ENCODE results near the gene TAF12.

The TAF12 gene

GRCh38 chr1:28644494-28644893, 1.6 kb upstream of the TAF12 start:
- Histone ChIP-seq H3K4me3 (replicated peaks; ENCODE audit: insufficient read depth, low read length) (no peak overlapping the region), H3K27me3 (ENCODE audit: insufficient read depth, poor library complexity, severe bottlenecking) (no peaks in the 10 kb centered on the region)
- DNase-seq (ENCODE audit: low read depth in 1 of 2, low spot score in 1 of 2) = no peak

GRCh38 chr1:28642056-28642846, 616 bp downstream of the TAF12 start:
- DNase-seq (ENCODE audit: low read depth in 1 of 2, low spot score in 1 of 2) = no peak
- H3K27ac ChIP-seq (replicated peaks) = peak overlapping the region; percentile 83
- H3K4me3 ChIP-seq (replicated peaks; ENCODE audit: insufficient read depth, low read length) = peak overlapping the region; percentile 78
- no peak for TF ChIP-seq GABPA (IDR thresholded peaks at IDR 0.05; ENCODE audit: low read depth)
- no peak for TF ChIP-seq CTCF (IDR thresholded peaks at IDR 0.05; ENCODE audit: insufficient read depth, low read length)
- TF ChIP-seq SPI1 (IDR thresholded peaks at IDR 0.05; ENCODE audit: borderline replicate concordance, low read depth) = no peak
- TF ChIP-seq POLR2AphosphoS5 (IDR thresholded peaks at IDR 0.05; ENCODE audit: low read depth) = no peak
- TF ChIP-seq REST (IDR thresholded peaks at IDR 0.05; ENCODE audit: insufficient replicate concordance, low read depth) = no peak
- no peaks in the 10 kb centered on the region for H3K27me3 ChIP-seq (ENCODE audit: insufficient read depth, poor library complexity, severe bottlenecking)

More at GRCh38 chr1:28644494-28644893, 1.6 kb upstream of the TAF12 start:
- H3K27ac ChIP-seq (replicated peaks) = peak overlapping the region; percentile 83
- TF ChIP-seq CTCF (IDR thresholded peaks at IDR 0.05; ENCODE audit: insufficient read depth, low read length) (no peak), GABPA (IDR thresholded peaks at IDR 0.05; ENCODE audit: low read depth) (no peak), SPI1 (IDR thresholded peaks at IDR 0.05; ENCODE audit: borderline replicate concordance, low read depth) (no peak), REST (IDR thresholded peaks at IDR 0.05; ENCODE audit: insufficient replicate concordance, low read depth) (no peak), POLR2AphosphoS5 (IDR thresholded peaks at IDR 0.05; ENCODE audit: low read depth) (no peak)

- H3K4me3 ChIP-seq (replicated peaks; ENCODE audit: insufficient read depth, low read length) = no peak overlapping the region
- no peak for TF ChIP-seq SPI1 (IDR thresholded peaks at IDR 0.05; ENCODE audit: borderline replicate concordance, low read depth)
- no peak for TF ChIP-seq POLR2AphosphoS5 (IDR thresholded peaks at IDR 0.05; ENCODE audit: low read depth)
- no peak for TF ChIP-seq REST (IDR thresholded peaks at IDR 0.05; ENCODE audit: insufficient replicate concordance, low read depth)
- TF ChIP-seq CTCF (IDR thresholded peaks at IDR 0.05; ENCODE audit: insufficient read depth, low read length) = no peak
- no peak for TF ChIP-seq GABPA (IDR thresholded peaks at IDR 0.05; ENCODE audit: low read depth)
- peak in 1 of 2 experiments; percentile 45 for DNase-seq (ENCODE audit: low read depth in 1 of 2, low spot score in 1 of 2)
- H3K27me3 ChIP-seq (ENCODE audit: insufficient read depth, poor library complexity, severe bottlenecking) = no peaks in the 10 kb centered on the region
- peak overlapping the region; percentile 35; the same call in 1 of the 2 replicates for H3K27ac ChIP-seq (replicated peaks)
These were observed 2.1 kb downstream of the TAF12 start for GRCh38 chr1:28640766-28641165.
